AG04449 (cell line): ENCODE results near the gene TTL.
A peak's percentile ranks its signal among the peaks of the same experiment; 100 is the strongest.
"Not testable (repeated sequence)": the region's sequence is repeated elsewhere in the genome, so short reads cannot be mapped to it uniquely, and the experiment has no call there.

Experiments
- CTCF ChIA-PET: fragments of 350-600 bp; formaldehyde crosslinking; extraction: SDS; loops from one replicate; lab custom pipeline; 2021; ENCODE audit warnings: antibody characterized with exemption; lab: Yijun Ruan, JAX
- POLR2A ChIA-PET: fragments of 400-600, 350-600 bp; formaldehyde crosslinking; extraction: SDS; loops from one replicate; lab custom pipeline; 2020; ENCODE audit warnings: antibody characterized with exemption, inconsistent platforms; lab: Yijun Ruan, JAX
- DNase-seq: peaks from one replicate; pipeline ENCODE4 v3.0.0-alpha.2; 2010; ENCODE audit warnings: low read depth, low spot score
- H3K4me3 ChIP-seq: 2 replicates; pipeline ENCODE4 v1.5.1; 2011; ENCODE audit warnings: low read depth, mild to moderate bottlenecking, control low read depth, low read length
- CTCF ChIP-seq: IDR thresholded peaks from one replicate; pipeline ENCODE4 v1.5.1; 2011; ENCODE audit warnings: mild to moderate bottlenecking, moderate library complexity, low read length, control low read depth, inconsistent platforms; ENCODE audit not compliant: insufficient read depth; ENCODE audit errors: missing control alignments

Gene TTL

GRCh38 chr2:112488201-112488600 lies 6.2 kb downstream of the TTL start:
- no peak for DNase-seq
- ChIA-PET POLR2A (no interaction called here), CTCF (interaction anchor here (1.1 kb wide), 1 partner anchor 12 kb away, joined by 3 read pairs; no protein-coding TSS in a partner anchor)
- no peak for TF ChIP-seq CTCF
- no peak overlapping the region for H3K4me3 ChIP-seq

DNA sequence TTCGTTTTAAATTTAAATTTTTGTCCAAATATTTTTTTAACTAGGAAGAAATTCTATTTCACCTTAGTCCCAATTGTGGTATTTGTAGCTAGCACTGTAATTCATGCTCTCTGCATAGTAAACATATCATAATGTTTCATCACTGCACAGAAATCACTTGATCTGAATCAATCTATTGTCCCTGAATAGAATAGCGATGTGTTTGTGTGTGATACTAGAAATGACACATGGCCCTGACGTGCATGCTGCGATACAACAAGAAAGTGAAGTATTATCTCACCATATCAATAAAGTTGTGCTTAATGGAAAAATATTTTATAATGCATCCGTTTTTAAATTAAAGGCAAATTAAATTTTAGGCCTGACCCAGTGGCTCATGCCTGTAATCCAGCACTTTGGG lies 10.0 kb downstream of the TTL start:
- H3K4me3 ChIP-seq = no peak overlapping the region
- DNase-seq = no peak
- ChIA-PET CTCF (interaction anchor here (1.9 to 3.9 kb wide), 3 partner anchors 8 to 12 kb away, joined by 7 to 23 read pairs (median 21); no protein-coding TSS in a partner anchor), POLR2A (no interaction called here)
- TF ChIP-seq CTCF = no peak

DNA sequence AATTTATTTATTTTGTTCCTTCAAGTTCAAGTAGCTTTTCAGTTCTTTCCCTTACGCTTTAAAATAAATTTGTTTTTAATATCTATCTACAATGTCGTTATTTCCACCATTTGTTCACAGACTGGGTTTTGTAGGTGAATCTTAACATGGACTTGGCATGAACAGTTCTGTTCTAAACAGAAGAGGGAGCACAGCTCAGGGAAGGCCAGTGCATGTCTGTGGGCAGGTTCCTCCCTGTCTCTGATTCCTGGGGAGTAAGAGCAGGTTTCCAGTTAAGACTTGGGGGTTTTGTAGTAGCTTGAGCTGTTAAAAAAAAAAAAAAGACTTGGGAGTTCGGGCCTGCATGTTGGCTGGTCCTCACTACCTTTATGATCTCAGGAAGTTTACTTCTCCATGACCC lies 11.1 kb downstream of the TTL start:
- peak; percentile 4 for TF ChIP-seq CTCF
- H3K4me3 ChIP-seq = no peak overlapping the region
- POLR2A ChIA-PET = interaction anchor here (1.2 kb wide), 1 partner anchor 10 kb away, joined by 3 read pairs; no protein-coding TSS in a partner anchor
- CTCF ChIA-PET = interaction anchor here (1.0 to 3.9 kb wide), 8 partner anchors 9 to 372 kb away, joined by 3 to 23 read pairs (median 4); partner anchors contain the start of genes CHCHD5 and ZC3H8
- no peak for DNase-seq

DNA sequence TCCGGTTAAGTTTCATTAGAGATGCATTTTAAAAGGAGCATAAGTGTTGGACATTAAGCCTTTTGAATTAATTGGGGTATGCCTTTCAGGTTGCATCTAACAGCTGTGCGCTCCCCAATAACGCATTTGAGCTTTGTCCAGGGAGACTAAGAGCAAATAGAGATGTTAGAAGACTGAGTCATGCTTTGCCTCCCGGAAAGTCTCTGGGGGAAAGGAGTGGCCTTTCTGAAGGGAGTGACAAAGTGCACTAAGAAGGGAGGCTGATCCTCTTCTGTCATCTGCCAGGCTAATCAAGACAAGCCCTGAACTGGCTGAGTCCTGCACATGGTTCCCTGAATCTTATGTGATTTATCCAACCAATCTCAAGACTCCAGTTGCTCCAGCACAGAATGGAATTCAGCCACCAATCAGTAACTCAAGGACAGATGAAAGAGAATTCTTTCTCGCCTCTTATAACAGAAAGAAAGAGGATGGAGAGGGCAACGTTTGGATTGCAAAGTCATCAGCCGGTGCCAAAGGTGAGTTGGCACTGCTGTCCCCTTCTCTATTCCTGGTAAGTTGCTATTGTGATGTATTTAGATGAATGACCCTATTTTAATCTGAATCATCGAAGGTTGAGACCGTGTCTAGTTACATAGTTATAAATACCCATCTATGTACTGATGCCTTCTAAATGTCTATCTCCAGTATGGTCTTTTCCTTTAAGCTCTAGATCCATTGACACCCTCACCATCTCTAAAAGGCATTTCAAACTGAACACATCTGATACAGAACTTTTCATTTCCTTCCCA lies 12.1 kb downstream of the TTL start:
- TF ChIP-seq CTCF = no peak
- ChIA-PET POLR2A (interaction anchor here (1.2 kb wide), 1 partner anchor 11 kb away, joined by 3 read pairs; no protein-coding TSS in a partner anchor), CTCF (interaction anchor here (0.6 to 3.9 kb wide), 9 partner anchors 8 to 373 kb away, joined by 3 to 23 read pairs (median 3); partner anchors contain the start of genes RGPD8 and ZC3H8)
- DNase-seq = no peak
- H3K4me3 ChIP-seq = no peak overlapping the region

DNA sequence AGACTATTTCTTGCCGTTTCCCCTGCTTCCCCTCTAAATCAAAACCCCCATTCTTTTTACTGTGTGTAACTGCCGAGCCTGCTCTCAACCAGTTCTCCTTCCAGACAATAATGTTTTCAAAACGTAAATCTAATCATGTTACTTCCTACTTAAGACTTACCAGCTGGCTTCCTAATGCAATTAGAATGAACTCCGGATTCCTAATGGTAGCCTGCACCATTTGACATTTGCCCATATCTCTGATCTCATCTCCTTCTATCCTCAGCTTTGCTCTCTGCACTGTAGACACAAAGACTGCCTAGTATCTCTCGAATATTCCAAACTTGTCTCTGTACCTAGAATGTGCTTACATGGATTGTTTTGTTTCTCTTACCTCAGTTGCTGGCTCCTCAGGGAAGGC lies 12.9 kb downstream of the TTL start:
- TF ChIP-seq CTCF = no peak
- H3K4me3 ChIP-seq = no peak overlapping the region
- CTCF ChIA-PET = interaction anchor here (0.6 to 3.9 kb wide), 5 partner anchors 11 to 374 kb away, joined by 3 to 23 read pairs (median 4); partner anchors contain the start of gene RGPD8
- POLR2A ChIA-PET = no interaction called here
- no peak for DNase-seq

- POLR2A ChIA-PET, H3K4me3 ChIP-seq, CTCF ChIA-PET, DNase-seq: not testable (repeated sequence)
Observed at GRCh38 chr2:112495878-112496277, 13.9 kb downstream of the TTL start.
